ENCODE measurements around the gene MPPED2.

- TF ChIP-seq MAX (IDR thresholded peaks at IDR 0.05) (no peak), EGR1 (IDR thresholded peaks at IDR 0.05) (no peak), YY1 (IDR thresholded peaks at IDR 0.05; ENCODE audit: low read depth) (no peak), RAD21 (IDR thresholded peaks at IDR 0.05; ENCODE audit: low read depth) (no peak), TAF1 (IDR thresholded peaks at IDR 0.05; ENCODE audit: low read depth) (no peak), EP300 (IDR thresholded peaks at IDR 0.05; ENCODE audit: borderline replicate concordance) (no peak), CEBPB (IDR thresholded peaks at IDR 0.05) (no peak), REST (IDR thresholded peaks at IDR 0.05; ENCODE audit: low read depth) (no peak)
Measured at GRCh38 chr11:30581675-30582074, 4.5 kb downstream of the MPPED2 start.

All from Ishikawa (cell line).